Spleen (tissue), 13 donors: ENCODE data around the gene DAW1. TPM values are rescaled to one million over a fixed set of nuclear protein-coding genes. Genes with fewer than 3 reads are reported as not detected.

Source experiments
- DNase-seq: peaks from one replicate; pipeline ENCODE4 v3.0.0-alpha.2; 2020
- H3K27ac ChIP-seq, 8 donors: fragments of 200-600 bp; sonication (generic) in 7 of 8; 1 replicate in 4 of 8; 2 replicates in 4 of 8; pipeline versions ENCODE4 v1.5.0 to v1.8.0; 2016 to 2021; ENCODE audit warnings: inconsistent platforms in 4 of 8, mild to moderate bottlenecking in 4 of 8, moderate library complexity in 1 of 8
- H3K27me3 ChIP-seq, 7 donors: fragments of 200-600 bp; sonication (generic) in 6 of 7; replicated peaks in 1 of 7; 1 replicate in 4 of 7; 2 replicates in 3 of 7; pipeline versions ENCODE4 v1.5.0 to v1.8.0; 2016 to 2021; ENCODE audit warnings: inconsistent platforms in 3 of 7, mild to moderate bottlenecking in 1 of 7
- H3K36me3 ChIP-seq, 6 donors: fragments of 200-600 bp; sonication (generic) in 5 of 6; 1 replicate in 4 of 6; 2 replicates in 2 of 6; pipeline versions ENCODE4 v1.5.0 to v1.8.0; 2016 to 2021; ENCODE audit warnings: inconsistent platforms in 2 of 6
- H3K4me1 ChIP-seq, 6 donors: fragments of 200-600 bp; sonication (generic) in 5 of 6; 1 replicate in 3 of 6; 2 replicates in 3 of 6; pipeline versions ENCODE4 v1.5.0 to v1.8.0; 2016 to 2021; ENCODE audit warnings: inconsistent platforms in 3 of 6
- H3K4me3 ChIP-seq, 8 donors: fragments of 200-600 bp; sonication (generic) in 7 of 8; 1 replicate in 4 of 8; 2 replicates in 4 of 8; pipeline versions ENCODE4 v1.5.0 to v1.8.0; 2016 to 2021; ENCODE audit warnings: inconsistent platforms in 4 of 8, mild to moderate bottlenecking in 4 of 8, moderate library complexity in 2 of 8
- H3K9me3 ChIP-seq, 8 donors: fragments of 200-600 bp; sonication (generic) in 7 of 8; 1 replicate in 4 of 8; 2 replicates in 4 of 8; pipeline versions ENCODE4 v1.5.0 to v1.8.0; 2016 to 2021; ENCODE audit warnings: inconsistent platforms in 4 of 8
- CTCF ChIP-seq, 11 experiments: fragments of 200-600 bp in 7 of 11; fragments of 450-650 bp in 4 of 11; sonication (generic) in 4 of 11; IDR thresholded peaks in 8 of 11; conservative IDR thresholded peaks in 3 of 11; 1 replicate in 7 of 11; 2 replicates in 4 of 11; pipeline versions ENCODE4 v1.4.0 to v1.8.0; 2016 to 2021; ENCODE audit warnings: antibody characterized with exemption in 11 of 11, inconsistent platforms in 4 of 11, mild to moderate bottlenecking in 1 of 11
- POLR2A ChIP-seq, 3 donors: fragments of 450-650 bp; IDR thresholded peaks; one replicate each; pipeline ENCODE4 v1.5.1; 2017; ENCODE audit warnings: antibody characterized with exemption in 3 of 3, mild to moderate bottlenecking in 1 of 3
- POLR2AphosphoS5 ChIP-seq, 3 donors: sonication (generic); formaldehyde crosslinking; IDR thresholded peaks; one replicate each; pipeline ENCODE4 v1.5.1; 2017; ENCODE audit warnings: antibody characterized with exemption in 3 of 3
- WGBS, 5 donors: extraction: QIAGEN DNeasy Blood & Tissue Kit in 3 of 5; methylation state at CpG; one replicate each; pipeline versions ENCODE4 v1.1.5 to v1.1.7; 2013 to 2018; 5-methylcytosine and 5-hydroxymethylcytosine counted together
- intact Hi-C: fragments of 100-400 bp; cut with DNase I; formaldehyde crosslinking; loops from one replicate; pipeline ENCODE4 v1.15.0; 2023; ENCODE audit warnings: low total_unique reads
- long read RNA-seq, 2 donors: transcript quantifications; one replicate each; lab custom pipeline, GENCODE V29; 2026
- polyA plus RNA-seq, 3 donors: library from polyadenylated mRNA; stranded (reverse); fragments of 200-250 nt; gene quantifications; one replicate each; pipeline ENCODE4 v1.2.1, GENCODE V29; 2013
- total RNA-seq, 7 donors: library from RNA; depleted of rRNA in 3 of 7; stranded (reverse); fragments of >200 nt in 3 of 7; fragmentation: NEBNext Ultra II Directional in 4 of 7; extraction: Animal tissue kit (Norgen Biotek cat#: 25700) in 4 of 7; gene quantifications; one replicate each; pipeline versions ENCODE4 v1.1.0 to v1.2.1, GENCODE V29; 2016 to 2021
- donor health status: healthy with polysubstance abuse.
- donor health status: DM: no; HTN: no; CAD: no; lungs with moderate emphysema.
- donor health status: DM: no; HTN: no; CAD: no.
- donor health status: Bipolar disorder and iron deficiency.
- donor health status: healthy.
- donor health status: DM: no; HTN: no; CAD: no.
- donor health status: DM: yes; HTN: yes; CAD: no.

DAW1 gene
- total RNA-seq (1 to 10 TPM in 1 of 7 donors, not detected in 6; 2.2 TPM), polyA plus RNA-seq (not detected)
- long read RNA-seq, donor 1: 0 reads
- long read RNA-seq, donor 2: 0 reads

GRCh38 chr2:227871375-227871791 is at the start of gene DAW1:
Gene DAW1, plus strand, starts transcription at chr2:227871631. Its CDS starts 59 bp downstream, at chr2:227871690.
- DNase-seq: peak; percentile 81
- intact Hi-C loops: no loop called here
- Histone ChIP-seq H3K9me3 (no peaks in the 10 kb centered on the region), H3K4me3 (peak within 1 kb of the TSS; percentile 4 to 59 (median 22)), H3K36me3 (no peaks in the 10 kb centered on the region), H3K4me1 (peaks cover 2 to 11% (median 8%) of the 10 kb centered on the region in 6 donors), H3K27ac (no peak within 1 kb of the TSS), H3K27me3 (peaks cover 0 to 59% (median 9%) of the 10 kb centered on the region in 7 donors)
- TF ChIP-seq CTCF (IDR thresholded peaks at IDR 0.05 in 8 of 11, conservative IDR thresholded peaks at IDR 0.05 in 3 of 11) (no peak), POLR2AphosphoS5 (IDR thresholded peaks at IDR 0.05) (no peak), POLR2A (IDR thresholded peaks at IDR 0.05) (no peak)
- 0 to 6% (median 3%) methylated on average over 6 to 34 of the region's 34 CpGs for WGBS, 5 donors

- intact Hi-C loops: no loop called here
- H3K36me3 ChIP-seq: no peaks in the 10 kb centered on the region
- 64 to 87% (median 69%) methylated on average over 2 of the region's 2 CpGs for WGBS, 5 donors
- no peaks in the 10 kb centered on the region for H3K9me3 ChIP-seq
- H3K27me3 ChIP-seq: peaks cover 0 to 6% (median 0%) of the 10 kb centered on the region in 7 donors
- DNase-seq: no peak
- TF ChIP-seq POLR2A (IDR thresholded peaks at IDR 0.05): no peak
- no peak for TF ChIP-seq CTCF (IDR thresholded peaks at IDR 0.05 in 8 of 11, conservative IDR thresholded peaks at IDR 0.05 in 3 of 11)
- no peak for TF ChIP-seq POLR2AphosphoS5 (IDR thresholded peaks at IDR 0.05)
- peaks cover 0 to 17% (median 6%) of the 10 kb centered on the region in 6 donors for H3K4me1 ChIP-seq
- no peak overlapping the region for H3K27ac ChIP-seq
- H3K4me3 ChIP-seq: no peak overlapping the region
Measured at GRCh38 chr2:227822416-227823003, 48.9 kb upstream of the DAW1 start.

GRCh38 chr2:227823922-227824321 is 47.5 kb upstream of the DAW1 start:
- intact Hi-C loops: no loop called here
- DNase-seq: no peak
- TF ChIP-seq POLR2A (IDR thresholded peaks at IDR 0.05) (no peak), CTCF (IDR thresholded peaks at IDR 0.05 in 8 of 11, conservative IDR thresholded peaks at IDR 0.05 in 3 of 11) (no peak), POLR2AphosphoS5 (IDR thresholded peaks at IDR 0.05) (no peak)

GRCh38 chr2:227824711-227825110 is 46.7 kb upstream of the DAW1 start:
- Histone ChIP-seq H3K4me1 (no peaks in the 10 kb centered on the region), H3K9me3 (no peaks in the 10 kb centered on the region), H3K4me3 (no peak overlapping the region), H3K36me3 (no peaks in the 10 kb centered on the region), H3K27me3 (peaks cover 0 to 6% (median 0%) of the 10 kb centered on the region in 7 donors), H3K27ac (no peak overlapping the region)
- TF ChIP-seq POLR2A (IDR thresholded peaks at IDR 0.05) (no peak), CTCF (IDR thresholded peaks at IDR 0.05 in 8 of 11, conservative IDR thresholded peaks at IDR 0.05 in 3 of 11) (no peak), POLR2AphosphoS5 (IDR thresholded peaks at IDR 0.05) (no peak)
- 83 to 96% (median 92%) methylated on average over 7 of the region's 7 CpGs for WGBS, 5 donors
- DNase-seq: no peak
- intact Hi-C loops: no loop called here

More at GRCh38 chr2:227823922-227824321, 47.5 kb upstream of the DAW1 start:
- Histone ChIP-seq H3K4me3 (no peak overlapping the region), H3K4me1 (peaks cover 0 to 5% (median 0%) of the 10 kb centered on the region in 6 donors), H3K27me3 (peaks cover 0 to 6% (median 0%) of the 10 kb centered on the region in 7 donors), H3K27ac (no peak overlapping the region), H3K36me3 (no peaks in the 10 kb centered on the region), H3K9me3 (no peaks in the 10 kb centered on the region)
- 50 to 71% (median 61%) methylated on average over 2 of the region's 2 CpGs for WGBS, 5 donors
